ENCODE measurements around the gene ZFP42. TPM values are rescaled to one million over a fixed set of nuclear protein-coding genes. Genes with fewer than 3 reads are reported as not detected.
"Not testable (repeated sequence)": the region's sequence is repeated elsewhere in the genome, so short reads cannot be mapped to it uniquely, and the experiment has no call there.

ZFP42 gene
- total RNA-seq, 1 donor from 2014 or later = 9.1 TPM

GRCh38 chr4:188032583-188032982, 37.0 kb downstream of the ZFP42 start:
- no peak for DNase-seq (ENCODE audit: low read depth)
- Histone ChIP-seq H3K4me3 (ENCODE audit: low read depth, low read length) (no peak overlapping the region), H3K27me3 (ENCODE audit: control insufficient read depth, insufficient read depth, low read length) (no peaks in the 10 kb centered on the region), H3K36me3 (ENCODE audit: control insufficient read depth, insufficient read depth, low read length) (no peaks in the 10 kb centered on the region)
- TF ChIP-seq, protein P1, sequence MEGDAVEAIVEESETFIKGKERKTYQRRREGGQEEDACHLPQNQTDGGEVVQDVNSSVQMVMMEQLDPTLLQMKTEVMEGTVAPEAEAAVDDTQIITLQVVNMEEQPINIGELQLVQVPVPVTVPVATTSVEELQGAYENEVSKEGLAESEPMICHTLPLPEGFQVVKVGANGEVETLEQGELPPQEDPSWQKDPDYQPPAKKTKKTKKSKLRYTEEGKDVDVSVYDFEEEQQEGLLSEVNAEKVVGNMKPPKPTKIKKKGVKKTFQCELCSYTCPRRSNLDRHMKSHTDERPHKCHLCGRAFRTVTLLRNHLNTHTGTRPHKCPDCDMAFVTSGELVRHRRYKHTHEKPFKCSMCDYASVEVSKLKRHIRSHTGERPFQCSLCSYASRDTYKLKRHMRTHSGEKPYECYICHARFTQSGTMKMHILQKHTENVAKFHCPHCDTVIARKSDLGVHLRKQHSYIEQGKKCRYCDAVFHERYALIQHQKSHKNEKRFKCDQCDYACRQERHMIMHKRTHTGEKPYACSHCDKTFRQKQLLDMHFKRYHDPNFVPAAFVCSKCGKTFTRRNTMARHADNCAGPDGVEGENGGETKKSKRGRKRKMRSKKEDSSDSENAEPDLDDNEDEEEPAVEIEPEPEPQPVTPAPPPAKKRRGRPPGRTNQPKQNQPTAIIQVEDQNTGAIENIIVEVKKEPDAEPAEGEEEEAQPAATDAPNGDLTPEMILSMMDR (IDR thresholded peaks at IDR 0.05; ENCODE audit: insufficient read depth, low read length, poor library complexity, severe bottlenecking) = no peak

DNA sequence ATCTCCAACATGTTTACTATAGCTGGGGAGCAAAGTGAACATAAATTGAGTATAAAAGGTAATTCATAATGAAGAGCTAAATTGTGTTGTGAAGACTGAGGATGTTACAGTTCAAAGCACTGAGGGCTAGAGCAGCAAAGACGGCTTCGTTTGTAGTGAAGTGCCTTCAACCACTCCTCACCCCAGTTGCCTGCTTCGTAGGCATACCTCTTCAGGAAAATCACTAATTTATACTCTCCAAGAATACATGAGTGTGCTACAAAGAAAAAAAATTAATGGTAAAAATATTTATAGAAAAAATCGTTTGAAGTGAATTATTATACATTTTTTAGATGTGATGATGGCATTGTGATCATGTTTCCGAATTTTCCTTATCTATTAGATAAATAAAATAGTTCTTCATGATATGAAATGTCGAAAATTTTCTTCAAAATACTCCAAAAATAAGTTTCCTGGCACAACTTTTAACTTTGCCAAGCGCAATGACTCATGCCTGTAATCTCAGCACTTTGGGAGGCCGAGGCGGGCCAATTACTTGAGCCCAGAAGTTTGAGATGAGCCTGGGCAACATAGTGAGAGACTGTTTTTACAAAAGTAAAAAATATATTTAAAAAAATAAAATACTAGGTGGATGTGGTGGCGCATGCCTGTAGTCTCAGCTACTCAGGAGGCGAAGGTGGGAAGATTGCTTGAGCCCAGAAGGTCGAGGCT, 41.6 kb downstream of the ZFP42 start:
- H3K36me3 ChIP-seq (ENCODE audit: control insufficient read depth, insufficient read depth, low read length) = no peaks in the 10 kb centered on the region
- H3K4me3 ChIP-seq (ENCODE audit: low read depth, low read length) = no peak overlapping the region
- TF ChIP-seq, protein P1 (IDR thresholded peaks at IDR 0.05; ENCODE audit: insufficient read depth, low read length, poor library complexity, severe bottlenecking) = no peak
- H3K27me3 ChIP-seq (ENCODE audit: control insufficient read depth, insufficient read depth, low read length) = no peaks in the 10 kb centered on the region
- no peak for DNase-seq (ENCODE audit: low read depth)

GRCh38 chr4:188041721-188042120, 46.1 kb downstream of the ZFP42 start:
- H3K27me3 ChIP-seq (ENCODE audit: control insufficient read depth, insufficient read depth, low read length) = no peaks in the 10 kb centered on the region
- DNase-seq (ENCODE audit: low read depth) = no peak
- H3K4me3 ChIP-seq (ENCODE audit: low read depth, low read length) = no peak overlapping the region
- no peaks in the 10 kb centered on the region for H3K36me3 ChIP-seq (ENCODE audit: control insufficient read depth, insufficient read depth, low read length)
- TF ChIP-seq, protein P1 (IDR thresholded peaks at IDR 0.05; ENCODE audit: insufficient read depth, low read length, poor library complexity, severe bottlenecking) = no peak

DNA sequence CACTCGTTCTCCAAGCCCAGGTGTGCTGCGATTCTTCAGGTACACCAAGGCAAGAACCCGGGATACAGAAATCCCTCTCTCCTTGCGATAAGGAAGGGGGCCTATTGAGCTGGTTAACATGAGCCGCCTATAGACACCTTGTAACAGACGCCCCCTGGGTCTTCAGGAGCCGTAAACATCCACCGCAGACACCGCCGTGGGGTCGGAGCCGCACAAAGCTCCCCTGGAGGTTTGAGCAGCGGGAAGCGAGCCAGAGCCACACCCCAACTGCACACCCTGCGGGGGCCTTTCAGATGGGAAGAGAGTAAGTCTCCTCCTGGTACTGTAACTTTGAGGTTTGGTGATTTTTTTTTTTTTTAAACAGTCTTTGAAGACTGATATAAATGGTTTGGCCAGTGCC, 46.6 kb downstream of the ZFP42 start:
- Histone ChIP-seq H3K27me3 (ENCODE audit: control insufficient read depth, insufficient read depth, low read length) (no peaks in the 10 kb centered on the region), H3K36me3 (ENCODE audit: control insufficient read depth, insufficient read depth, low read length) (no peaks in the 10 kb centered on the region), H3K4me3 (ENCODE audit: low read depth, low read length) (no peak overlapping the region)
- no peak for DNase-seq (ENCODE audit: low read depth)
- TF ChIP-seq, protein P1 (IDR thresholded peaks at IDR 0.05; ENCODE audit: insufficient read depth, low read length, poor library complexity, severe bottlenecking) = no peak

DNA sequence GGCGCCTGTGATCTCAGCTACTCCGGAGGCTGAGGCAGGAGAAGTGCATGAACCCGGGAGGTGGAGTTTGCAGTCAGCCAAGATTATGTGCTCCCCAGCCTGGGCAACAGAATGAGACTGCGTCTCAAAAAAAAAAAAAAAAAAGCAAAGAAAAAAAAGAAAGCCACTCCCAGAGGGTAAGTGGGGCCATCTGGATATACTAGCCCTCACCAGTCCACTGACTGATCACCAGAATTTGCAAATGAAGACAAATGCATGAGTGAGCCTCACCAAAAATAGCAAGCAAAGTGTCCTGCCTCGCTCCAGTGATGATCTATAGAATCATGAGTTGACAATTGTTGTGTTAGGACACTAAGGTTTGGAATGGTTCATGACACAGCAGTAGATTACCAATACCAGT, 47.6 kb downstream of the ZFP42 start:
- Histone ChIP-seq H3K27me3 (ENCODE audit: control insufficient read depth, insufficient read depth, low read length) (no peaks in the 10 kb centered on the region), H3K36me3 (ENCODE audit: control insufficient read depth, insufficient read depth, low read length) (no peaks in the 10 kb centered on the region), H3K4me3 (ENCODE audit: low read depth, low read length) (no peak overlapping the region)
- TF ChIP-seq, protein P1 (IDR thresholded peaks at IDR 0.05; ENCODE audit: insufficient read depth, low read length, poor library complexity, severe bottlenecking) = no peak
- DNase-seq (ENCODE audit: low read depth) = no peak

DNA sequence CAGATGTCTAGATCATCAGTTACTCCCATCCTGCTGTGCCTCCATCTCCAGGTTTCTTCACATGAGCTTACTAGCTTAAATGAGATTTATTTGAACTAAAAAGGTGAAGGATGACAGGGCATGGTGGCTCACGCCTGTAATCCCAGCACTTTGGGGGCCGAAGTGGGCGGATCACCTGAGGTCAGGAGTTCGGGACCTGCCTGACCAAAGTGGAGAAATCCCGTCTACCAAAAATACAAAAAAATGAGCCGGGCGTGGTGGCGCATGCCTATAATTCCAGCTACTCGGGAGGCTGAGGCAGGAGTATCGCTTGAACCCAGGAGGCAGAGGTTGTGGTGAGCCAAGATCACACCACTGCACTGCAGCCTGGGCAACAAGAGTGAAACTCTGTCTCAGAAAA, 49.9 kb downstream of the ZFP42 start:
- not testable (repeated sequence) for H3K36me3 ChIP-seq (ENCODE audit: control insufficient read depth, insufficient read depth, low read length); DNase-seq (ENCODE audit: low read depth); H3K27me3 ChIP-seq (ENCODE audit: control insufficient read depth, insufficient read depth, low read length); H3K4me3 ChIP-seq (ENCODE audit: low read depth, low read length)

Data from kidney epithelial cell (primary cell).